K562 (cell line): ENCODE measurements around the gene RIMBP3C. TPM values are rescaled to one million over a fixed set of nuclear protein-coding genes. Genes with fewer than 3 reads are reported as not detected.
A peak's percentile ranks its signal among the peaks of the same experiment; 100 is the strongest.

ENCODE experiments used
- BACH1 ChIP-seq: fragments of 200-800 bp; sonication (Bioruptor generic); IDR thresholded peaks from 2 replicates; pipeline ENCODE4 v1.6.1; 2016; ENCODE audit warnings: missing genetic modification characterization, missing compliant biosample characterization
- E2F5 ChIP-seq: sonication (generic); formaldehyde crosslinking; IDR thresholded peaks from 2 replicates; pipeline ENCODE4 v1.8.0; 2022; ENCODE audit warnings: mild to moderate bottlenecking, missing genetic modification reagents
- GABPA ChIP-seq: fragments of 200-800 bp; sonication (Bioruptor generic); conservative IDR thresholded peaks from 2 replicates; pipeline ENCODE4 v1.6.1; 2016; ENCODE audit warnings: low read depth, missing genetic modification characterization, missing compliant biosample characterization
- HDAC3 ChIP-seq: fragments of 450-650 bp; IDR thresholded peaks from 2 replicates; pipeline ENCODE4 v1.6.1; 2018; ENCODE audit warnings: borderline replicate concordance, mild to moderate bottlenecking, moderate library complexity; ENCODE audit not compliant: partially characterized antibody
- NR2F6 ChIP-seq: fragments of 450-650 bp; formaldehyde crosslinking; IDR thresholded peaks from 2 replicates; pipeline ENCODE4 v1.4.0; 2020; ENCODE audit warnings: mild to moderate bottlenecking
- PHF20 ChIP-seq: fragments of 450-650 bp; IDR thresholded peaks from 2 replicates; pipeline ENCODE4 v1.6.1; 2018; ENCODE audit not compliant: partially characterized antibody
- PHTF2 ChIP-seq: fragments of 250-450 bp; sonication (Bioruptor Pico); IDR thresholded peaks from 2 replicates; pipeline ENCODE4 v1.5.0; 2021; ENCODE audit warnings: mild to moderate bottlenecking
- POLR3G ChIP-seq: IDR thresholded peaks from 2 replicates; pipeline ENCODE4 v1.6.1; 2011; ENCODE audit not compliant: insufficient read length, insufficient replicate concordance; ENCODE audit errors: extremely low read depth
- REST ChIP-seq, 2 experiments: fragments of 450-650 bp; formaldehyde crosslinking in 1 of 2; IDR thresholded peaks; 2 replicates each; pipeline versions ENCODE4 v1.4.0 to v1.6.1; 2014 to 2020; ENCODE audit warnings: mild to moderate bottlenecking in 2 of 2, borderline replicate concordance in 1 of 2, low read depth in 1 of 2
- SRF ChIP-seq, 2 experiments: fragments of 250-450, 450-650 bp in 1 of 2; sonication (Bioruptor Pico) in 1 of 2; sonication (generic) in 1 of 2; formaldehyde crosslinking; IDR thresholded peaks; 2 replicates each; pipeline versions ENCODE4 v1.5.0 to v1.5.1; 2020 to 2022; ENCODE audit warnings: mild to moderate bottlenecking in 1 of 2, missing genetic modification reagents in 1 of 2
- TCF7 ChIP-seq: sonication (generic); IDR thresholded peaks from 2 replicates; pipeline ENCODE4 v1.6.1; 2016; ENCODE audit warnings: antibody characterized with exemption, borderline replicate concordance
- ZNF224 ChIP-seq: sonication (generic); formaldehyde crosslinking; IDR thresholded peaks from 2 replicates; pipeline ENCODE4 v1.8.0; 2022; ENCODE audit warnings: mild to moderate bottlenecking, missing genetic modification reagents
- ZNF384 ChIP-seq: IDR thresholded peaks from 2 replicates; pipeline ENCODE4 v1.6.1; 2012; ENCODE audit warnings: low read depth, low read length, improper control_type of control experiment
- ZNF445 ChIP-seq: fragments of 250-450 bp; sonication (Bioruptor Pico); IDR thresholded peaks from 2 replicates; pipeline ENCODE4 v1.4.0; 2020; ENCODE audit warnings: low read depth, mild to moderate bottlenecking, moderate library complexity
- ZNF696 ChIP-seq: fragments of 250-450 bp; sonication (Bioruptor Pico); conservative IDR thresholded peaks from 2 replicates; pipeline ENCODE4 v1.4.0; 2020; ENCODE audit warnings: mild to moderate bottlenecking, moderate library complexity
- ZNF79 ChIP-seq: fragments of 250-450 bp; sonication (Bioruptor Pico); IDR thresholded peaks from 2 replicates; pipeline ENCODE4 v1.4.0; 2020; ENCODE audit warnings: low read depth, mild to moderate bottlenecking, moderate library complexity
- polyA plus RNA-seq, 8 experiments: library from polyadenylated mRNA; depleted of rRNA in 4 of 8; stranded (reverse) in 5 of 8; unstranded in 3 of 8; fragments of >200 nt; fragmentation: Nextera tagmentation in 2 of 8; fragmentation: Illumina TruSeq in 1 of 8; extraction: Ambion mirVana in 2 of 8; extraction: Trizol in 1 of 8; gene quantifications; 2 replicates each; pipeline versions ENCODE4 v1.2.1 to v1.2.3, GENCODE V29; 2011 to 2014; ENCODE audit warnings: inconsistent platforms in 1 of 8, missing spikeins in 1 of 8
- total RNA-seq, 7 experiments: library from RNA; depleted of rRNA in 6 of 7; stranded (reverse); fragments of >200 nt in 6 of 7; fragmentation: Illumina TruSeq in 2 of 7; extraction: Trizol in 2 of 7; gene quantifications; 2 replicates each; pipeline versions ENCODE4 v1.2.1 to v1.2.3, GENCODE V29; 2011 to 2021; ENCODE audit warnings: low replicate concordance in 1 of 7

The RIMBP3C gene
- total and polyA plus RNA-seq, 9 of the 15 experiments (the other 6 are each of a cell fraction or from before 2014, with no cell fraction given): 0.09 to 0.98 (median 0.17) TPM; not detected in 2

- no peak; the same call in 1 of the 2 replicates for TF ChIP-seq NR2F6 (CRISPR knock-in tag)
- no peak for TF ChIP-seq TCF7
- TF ChIP-seq GABPA (tag): no peak
- TF ChIP-seq E2F5 (CRISPR knock-in tag): peak; percentile 95
- TF ChIP-seq PHF20: no peak
- TF ChIP-seq ZNF224 (CRISPR knock-in tag): 0 out of 2 replicates have a peak, but pooled peaks have one; percentile 48
- no peak for TF ChIP-seq BACH1 (tag)
- no peak for TF ChIP-seq PHTF2 (CRISPR knock-in tag)
- peak; percentile 33; the same call in 1 of the 2 replicates for TF ChIP-seq ZNF384
- TF ChIP-seq REST (IDR thresholded peaks at IDR 0.05; ENCODE audit: borderline replicate concordance): no peak
- TF ChIP-seq REST (CRISPR knock-in tag; IDR thresholded peaks at IDR 0.05; ENCODE audit: low read depth): no peak; the same call in 1 of the 2 replicates
- TF ChIP-seq HDAC3: no peak
- TF ChIP-seq ZNF79 (CRISPR knock-in tag): peak; percentile 24; the same call in 1 of the 2 replicates
- TF ChIP-seq POLR3G: no peak
- TF ChIP-seq ZNF696 (CRISPR knock-in tag): no peak
- TF ChIP-seq SRF (CRISPR knock-in tag; IDR thresholded peaks at IDR 0.05): 0 out of 4 replicates have a peak, but pooled peaks of 1 of the 2 experiments have one; percentile 15
- no peak for TF ChIP-seq ZNF445
Measured at GRCh38 chr22:21568347-21569075, 17.2 kb upstream of the RIMBP3C start (continued).
